GM18861 (cell line): ENCODE results near the gene SCUBE3.

Experiments
- ATAC-seq: cut with Tn5 transposase; IDR thresholded peaks from one replicate; pipeline ENCODE4 v1.9.1; 2021; ENCODE audit not compliant: unreplicated experiment

The SCUBE3 gene

GRCh38 chr6:35265523-35265922, 51.8 kb downstream of the SCUBE3 start:
- no peak for ATAC-seq

DNA sequence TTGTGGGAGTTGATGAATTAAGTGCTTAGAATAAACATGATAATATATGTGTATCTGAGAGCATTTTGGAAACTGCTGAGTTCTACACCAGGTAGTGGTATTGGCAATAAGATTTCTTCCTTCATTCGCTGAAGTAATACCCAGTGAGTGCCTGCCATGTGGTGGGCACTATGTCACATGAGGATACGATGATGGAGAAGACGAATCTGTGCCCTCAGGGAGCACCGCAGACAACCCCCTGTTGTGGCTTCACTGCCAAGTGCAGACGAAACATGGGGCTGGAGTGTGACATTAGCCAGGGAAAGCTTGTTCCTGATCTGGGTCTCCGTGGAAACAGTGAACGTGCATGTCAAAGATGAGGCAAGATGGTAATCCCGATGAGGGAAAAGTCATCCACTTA, 53.7 kb downstream of the SCUBE3 start:
- no peak for ATAC-seq

- no peak for ATAC-seq
These were observed 54.1 kb downstream of the SCUBE3 start for GRCh38 chr6:35267897-35268296.

DNA sequence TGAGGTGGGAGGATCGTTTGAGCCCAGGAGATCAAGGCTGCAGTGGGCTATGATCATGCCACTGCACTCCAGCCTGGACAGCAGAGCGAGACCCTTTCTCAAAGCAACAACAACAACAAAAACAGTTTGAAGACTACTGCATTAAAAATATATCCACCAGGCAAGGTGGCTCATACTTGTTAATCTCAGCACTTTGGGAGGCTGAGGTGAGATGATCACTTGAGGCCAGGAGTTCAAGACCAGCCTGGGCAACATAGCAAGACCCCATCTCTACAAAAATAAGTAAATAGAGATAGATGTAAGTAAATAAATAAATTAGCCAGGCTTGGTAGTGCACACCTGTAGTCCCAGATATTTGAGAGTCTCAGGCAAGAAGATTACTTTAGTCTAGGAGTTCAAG, 58.2 kb downstream of the SCUBE3 start:
- no peak for ATAC-seq

- ATAC-seq, result no peak
These were observed 60.2 kb downstream of the SCUBE3 start for GRCh38 chr6:35273822-35274559.

DNA sequence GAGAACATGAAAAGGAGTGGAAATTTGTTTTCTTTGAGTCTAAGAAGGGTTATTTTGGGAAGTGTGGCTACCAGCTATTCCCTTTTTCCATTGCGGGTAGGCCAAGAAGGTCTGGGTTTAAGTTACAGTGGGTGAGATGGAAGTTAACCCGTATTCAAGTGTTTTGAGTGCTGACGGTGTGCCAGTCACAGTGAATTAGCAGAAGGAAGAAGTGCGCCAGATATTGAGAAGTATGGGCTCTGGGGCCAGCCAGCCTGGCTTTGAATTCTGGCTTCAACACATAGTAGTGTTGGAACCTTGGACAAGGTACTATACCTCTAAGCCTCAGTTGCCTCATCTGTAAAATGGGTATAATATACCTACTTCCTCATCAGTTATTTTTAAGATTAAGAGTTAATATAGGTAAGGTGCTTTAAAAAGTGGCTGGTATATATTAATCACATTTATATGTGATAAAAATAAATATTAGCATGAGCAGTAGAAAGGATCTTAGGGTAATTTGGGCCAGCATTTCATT, 62.0 kb downstream of the SCUBE3 start:
- ATAC-seq, result no peak

GRCh38 chr6:35278708-35279107, 65.0 kb downstream of the SCUBE3 start:
- no peak for ATAC-seq

GRCh38 chr6:35280903-35281302, 67.1 kb downstream of the SCUBE3 start:
- no peak for ATAC-seq

DNA sequence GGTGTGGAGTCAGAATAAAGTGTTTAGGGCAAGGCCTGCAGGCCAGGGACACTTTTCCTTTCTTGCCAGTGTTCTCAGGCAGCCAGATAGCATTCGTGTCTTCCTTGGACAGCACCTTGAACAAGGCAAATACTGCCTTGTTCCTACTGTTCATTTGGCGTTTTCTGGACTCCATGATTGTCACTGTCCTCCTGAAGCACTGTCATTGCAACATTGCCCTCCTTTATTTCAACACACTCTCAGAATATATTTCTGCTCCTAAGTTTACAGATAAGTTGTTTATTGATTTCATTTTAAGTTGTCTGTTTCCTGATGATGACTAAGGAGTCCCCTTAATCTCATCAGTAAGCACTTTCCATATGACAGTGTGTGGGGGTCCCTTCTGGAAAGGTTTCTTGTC, 68.7 kb downstream of the SCUBE3 start:
- no peak for ATAC-seq

GRCh38 chr6:35283361-35283760, 69.6 kb downstream of the SCUBE3 start:
- no peak for ATAC-seq

DNA sequence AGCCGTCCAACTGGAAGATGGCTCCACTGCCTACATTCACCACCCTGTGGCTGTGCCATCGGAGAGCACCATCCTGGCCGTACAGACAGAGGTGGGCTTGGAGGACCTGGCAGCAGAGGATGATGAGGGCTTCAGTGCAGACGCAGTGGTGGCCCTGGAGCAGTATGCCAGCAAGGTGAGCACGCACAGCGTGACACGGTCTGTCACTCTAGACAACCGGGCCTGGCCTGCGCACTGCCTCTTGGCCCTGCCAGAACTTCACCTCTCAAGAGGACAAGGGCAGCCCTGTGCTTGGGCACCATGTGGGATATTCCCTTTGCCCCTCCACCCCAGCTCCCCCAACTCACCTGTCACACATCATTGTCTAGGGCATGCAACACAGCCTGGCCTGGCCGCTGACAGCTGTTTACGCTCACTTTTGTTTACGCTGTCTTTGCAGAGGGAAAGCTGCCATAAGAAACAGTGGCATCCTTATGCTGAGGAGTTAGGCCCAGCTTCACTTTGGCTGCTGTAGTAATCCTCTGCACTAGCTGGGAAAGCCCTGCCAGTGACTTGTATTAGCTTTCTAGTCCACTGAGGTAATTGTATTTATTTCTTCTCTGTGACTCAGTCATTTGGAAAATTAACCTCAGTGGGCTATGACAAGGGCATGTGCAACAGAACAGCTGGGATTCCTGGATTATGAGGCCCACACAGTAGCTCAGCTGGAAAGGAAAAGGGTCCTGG, 74.1 kb downstream of the SCUBE3 start:
- ATAC-seq, result no peak

GRCh38 chr6:35288834-35289233, 75.1 kb downstream of the SCUBE3 start:
- ATAC-seq, result no peak

DNA sequence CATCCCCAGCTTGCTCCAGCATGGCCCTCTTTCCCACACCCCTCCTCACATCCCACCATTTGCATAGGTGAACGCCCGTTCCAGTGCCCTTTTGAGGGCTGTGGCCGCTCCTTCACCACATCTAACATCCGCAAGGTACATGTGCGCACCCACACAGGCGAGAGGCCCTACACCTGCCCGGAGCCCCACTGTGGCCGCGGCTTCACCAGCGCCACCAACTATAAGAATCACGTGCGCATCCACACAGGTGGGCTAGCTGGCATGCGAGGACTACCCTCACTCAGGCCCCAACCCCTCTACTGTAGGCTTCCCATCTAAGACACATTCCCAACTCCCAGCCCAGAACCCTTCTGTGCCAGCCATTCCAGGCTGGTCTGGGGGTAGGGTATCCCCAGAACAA, 77.7 kb downstream of the SCUBE3 start:
- ATAC-seq, result no peak

DNA sequence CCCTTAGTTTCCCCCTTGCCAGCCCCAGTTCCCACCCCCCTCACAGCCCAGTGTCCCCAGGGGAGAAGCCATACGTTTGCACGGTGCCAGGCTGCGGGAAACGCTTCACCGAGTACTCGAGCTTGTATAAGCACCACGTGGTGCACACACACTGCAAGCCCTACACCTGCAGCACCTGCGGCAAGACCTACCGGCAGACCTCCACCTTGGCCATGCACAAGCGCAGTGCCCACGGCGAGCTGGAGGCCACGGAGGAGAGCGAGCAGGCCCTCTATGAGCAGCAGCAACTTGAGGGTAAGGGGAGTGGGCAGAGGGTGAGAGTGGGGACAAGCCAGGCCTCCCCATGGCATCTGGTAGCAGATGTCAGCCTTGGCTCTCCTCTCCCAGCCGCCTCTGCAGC, 78.7 kb downstream of the SCUBE3 start:
- ATAC-seq, result no peak

DNA sequence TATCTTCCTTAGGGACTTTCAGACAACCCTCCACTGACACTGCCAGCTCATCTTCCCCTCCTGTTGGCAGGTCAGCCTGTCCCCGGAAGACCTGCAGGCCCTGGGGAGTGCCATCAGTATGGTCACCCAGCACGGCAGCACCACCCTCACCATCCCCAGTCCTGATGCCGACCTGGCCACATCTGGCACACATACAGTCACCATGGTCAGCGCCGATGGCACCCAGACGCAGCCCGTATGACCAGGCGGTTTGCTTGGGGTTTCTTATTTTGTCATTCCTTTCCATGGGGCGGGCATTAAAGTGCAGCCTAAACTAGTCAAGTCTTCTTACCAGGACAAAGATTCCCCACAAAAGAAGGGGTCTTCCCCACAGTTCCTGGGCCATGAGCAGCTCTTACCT, 79.9 kb downstream of the SCUBE3 start:
- no peak for ATAC-seq

- no peak for ATAC-seq
These were observed 80.7 kb downstream of the SCUBE3 start for GRCh38 chr6:35294308-35294945.

DNA sequence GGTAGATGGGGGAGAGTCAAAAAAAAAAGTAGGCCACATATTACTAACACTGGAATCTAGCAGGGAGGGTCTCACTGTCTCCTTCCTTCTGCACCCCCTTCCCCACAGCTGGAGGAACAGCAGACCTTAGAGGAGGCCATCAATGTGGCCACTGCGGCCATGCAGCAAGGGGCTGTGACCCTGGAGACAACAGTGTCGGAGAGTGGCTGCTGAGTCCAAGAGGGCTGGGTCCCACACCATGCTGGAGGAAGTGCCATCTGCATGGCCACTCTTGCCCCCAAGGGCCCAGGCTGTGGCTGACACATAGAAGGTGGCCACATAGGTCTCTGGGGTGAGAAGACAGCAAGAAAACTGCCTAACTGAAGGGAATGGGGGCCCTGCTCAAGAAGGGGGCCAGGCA, 81.3 kb downstream of the SCUBE3 start:
- no peak for ATAC-seq

DNA sequence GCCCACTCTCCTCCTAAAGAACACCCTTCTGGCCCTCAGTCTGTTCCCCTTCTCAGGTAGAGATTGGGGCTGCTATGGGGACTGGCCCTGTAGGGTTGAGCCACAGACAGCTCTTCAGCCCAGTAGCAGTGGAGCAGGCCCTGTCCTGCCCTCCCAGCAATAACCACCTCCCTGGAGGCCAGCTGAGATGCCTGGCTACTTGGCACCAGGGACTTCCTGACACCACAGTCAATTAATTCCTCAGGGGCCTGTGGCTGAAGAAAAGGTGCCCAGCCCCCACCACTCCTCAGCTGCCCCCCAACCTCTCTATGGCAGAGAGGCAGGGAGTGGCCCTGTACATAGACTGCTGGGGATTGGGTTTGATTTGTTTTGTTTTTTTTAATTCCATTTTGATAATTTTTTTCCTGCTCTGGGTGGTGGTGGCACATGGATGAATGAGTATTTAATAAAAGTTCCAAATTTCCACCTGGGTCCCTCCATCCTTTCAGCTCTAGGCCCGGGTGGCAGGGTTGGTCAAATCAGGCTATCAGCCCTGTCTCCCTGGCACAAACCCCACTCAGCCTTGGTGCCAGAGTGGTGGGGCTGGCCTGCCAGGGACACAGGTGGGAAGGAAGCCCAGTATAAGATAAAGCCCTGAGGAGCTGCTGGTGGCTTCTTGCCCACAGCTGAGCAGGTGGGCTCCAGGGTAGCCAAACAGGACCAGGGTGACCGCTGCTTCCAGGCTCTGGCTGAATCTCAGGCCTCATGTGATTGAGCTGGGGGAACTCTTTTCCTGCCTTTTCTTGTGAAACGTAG, 82.0 kb downstream of the SCUBE3 start:
- no peak for ATAC-seq

DNA sequence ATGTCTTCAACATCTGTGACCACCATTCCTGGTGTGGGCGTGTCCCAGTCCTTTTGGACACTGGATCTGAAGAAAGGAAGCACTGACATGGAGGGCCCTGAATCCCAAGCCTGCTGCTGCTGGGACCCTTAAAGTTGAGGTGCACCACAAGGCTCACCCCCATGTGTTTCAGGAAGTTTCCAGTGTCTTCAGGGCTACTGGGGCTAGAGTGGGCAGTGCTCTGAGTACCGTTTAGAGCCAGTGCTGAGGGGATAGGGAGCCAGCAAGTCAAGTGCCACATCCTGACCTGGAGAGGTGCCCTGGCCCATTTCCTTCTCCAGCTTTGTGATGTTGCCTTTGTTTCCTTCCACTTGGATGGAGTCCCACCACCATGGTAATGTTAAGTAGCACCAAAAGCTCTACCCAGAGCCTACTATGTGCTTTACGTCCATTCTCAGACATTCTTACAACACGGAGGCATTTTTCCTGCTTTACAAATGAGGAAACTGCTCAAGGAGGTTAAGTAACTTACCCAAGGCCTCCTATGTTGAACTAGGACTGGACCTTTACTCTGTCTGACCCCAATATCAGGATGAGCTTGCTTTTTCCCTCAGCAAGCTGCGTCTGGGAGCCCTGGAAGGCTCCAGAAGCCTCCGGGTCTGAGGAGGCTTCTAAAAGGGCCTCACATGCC, 83.3 kb downstream of the SCUBE3 start:
- ATAC-seq, result peak; percentile 7

DNA sequence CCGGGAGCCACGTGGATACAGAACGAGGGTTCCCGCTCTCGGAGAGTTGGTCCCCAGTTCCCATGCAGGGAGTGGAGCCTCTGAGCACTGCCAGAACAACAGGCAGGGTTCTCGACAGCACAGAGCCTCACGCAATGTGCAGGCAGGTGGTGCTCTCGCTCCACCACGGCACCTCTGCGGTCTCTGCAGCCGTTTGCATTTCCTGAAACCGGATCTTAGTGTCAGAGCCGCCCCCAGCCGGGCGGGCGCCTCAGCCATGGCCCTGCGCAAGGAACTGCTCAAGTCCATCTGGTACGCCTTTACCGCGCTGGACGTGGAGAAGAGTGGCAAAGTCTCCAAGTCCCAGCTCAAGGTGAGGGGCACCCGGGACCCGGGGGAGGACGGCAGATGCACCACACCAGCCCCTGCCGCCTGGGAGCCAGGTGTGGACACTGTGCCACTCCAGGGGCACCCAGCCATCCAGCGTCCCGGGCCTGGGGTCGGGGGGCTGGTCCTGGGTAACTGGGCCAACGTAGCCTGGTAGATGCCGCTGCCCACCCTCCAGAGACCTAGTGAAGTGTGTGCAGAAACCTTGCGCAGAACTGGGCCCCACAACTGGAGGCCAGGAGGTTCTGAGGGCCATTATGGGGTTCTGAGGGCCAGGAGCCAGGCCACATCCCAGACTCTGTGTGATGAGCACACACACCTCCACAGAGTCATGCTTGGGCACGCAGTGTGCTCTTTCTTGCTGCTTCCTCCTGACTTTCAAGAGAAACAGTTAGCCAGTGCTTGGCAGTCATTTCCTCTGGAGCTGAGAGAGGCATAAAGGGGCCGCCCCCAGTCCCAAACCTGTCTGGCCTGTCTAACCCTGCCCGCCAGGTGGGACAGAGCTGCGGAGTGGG, 84.1 kb downstream of the SCUBE3 start, which contains the start of gene DEF6:
Gene DEF6 (plus strand): TSS at position 218 of the 881 bp plus-strand sequence. CDS start 39 bp downstream, at position 257.
- ATAC-seq, result peak; percentile 58
